NCI-H774 (cell line): ENCODE data around the gene AMMECR1.
"Not testable (repeated sequence)": the region's sequence is repeated elsewhere in the genome, so short reads cannot be mapped to it uniquely, and the experiment has no call there.

ENCODE experiments used
- DNase-seq: peaks from one replicate; lab custom pipeline; 2025; lab: John Stamatoyannopoulos, UW

AMMECR1 gene

GRCh38 chrX:110167952-110168451 lies 149.9 kb downstream of the AMMECR1 start:
- DNase-seq, result no peak

DNA sequence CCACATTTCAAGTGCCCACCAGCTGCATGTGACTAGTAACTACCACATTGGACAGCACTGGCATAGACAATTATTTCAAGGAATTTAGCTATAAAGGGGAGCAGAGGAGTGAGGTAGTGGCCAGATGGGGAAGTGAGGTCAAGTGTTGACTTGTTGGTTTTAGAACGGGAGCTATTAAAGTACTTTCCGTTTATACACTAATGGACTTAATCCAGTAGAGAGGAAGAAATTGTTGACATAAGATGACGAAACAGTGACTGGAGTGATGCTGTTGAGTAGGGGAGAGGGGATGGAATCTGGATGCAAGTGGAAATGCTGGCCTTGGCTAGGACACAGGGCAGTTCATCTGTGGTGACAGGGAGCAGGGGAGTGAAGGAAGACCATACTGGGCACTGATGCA lies 154.4 kb downstream of the AMMECR1 start:
- DNase-seq, result peak; percentile 47

DNA sequence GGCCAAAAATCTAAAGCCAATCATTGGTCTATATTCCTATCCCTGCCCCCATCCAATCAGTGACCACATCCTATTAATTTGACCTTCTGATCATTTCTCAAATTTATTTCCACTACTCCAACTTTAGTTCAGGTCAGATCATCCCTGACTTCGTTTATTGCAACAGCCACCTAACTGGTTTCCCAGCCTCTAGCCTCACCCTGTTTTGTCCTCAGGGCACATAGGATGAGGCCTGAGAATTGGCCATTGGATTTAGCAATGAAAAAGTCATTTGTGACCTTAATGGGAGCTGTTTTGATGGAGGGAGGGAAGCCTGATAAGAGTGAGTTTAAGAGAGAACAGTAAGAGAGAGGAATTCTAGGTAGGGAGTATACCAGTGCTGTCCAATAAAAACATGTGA lies 155.0 kb downstream of the AMMECR1 start:
- DNase-seq, result no peak

DNA sequence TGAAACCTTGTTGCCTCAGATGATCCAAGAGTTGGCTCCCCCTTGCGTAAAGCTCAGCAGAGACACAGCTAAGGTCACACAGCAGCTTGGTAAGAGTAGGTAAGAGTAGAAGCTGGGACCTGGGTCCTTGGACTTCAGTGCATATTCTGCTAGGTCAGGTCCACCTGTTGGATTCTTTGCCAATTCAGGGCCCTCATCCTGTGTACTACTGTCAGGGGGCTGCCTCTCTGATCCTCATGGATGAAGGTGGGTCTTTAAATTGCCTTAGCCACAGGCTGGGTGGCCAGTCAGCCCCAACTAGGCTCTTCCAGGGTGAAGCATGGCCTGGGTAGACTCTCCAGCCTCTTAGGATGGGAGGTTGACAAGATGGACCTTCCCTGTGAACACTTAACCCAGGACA lies 155.8 kb downstream of the AMMECR1 start:
- DNase-seq, result no peak

- no peak for DNase-seq
Measured at GRCh38 chrX:110161361-110161686, 156.6 kb downstream of the AMMECR1 start.

DNA sequence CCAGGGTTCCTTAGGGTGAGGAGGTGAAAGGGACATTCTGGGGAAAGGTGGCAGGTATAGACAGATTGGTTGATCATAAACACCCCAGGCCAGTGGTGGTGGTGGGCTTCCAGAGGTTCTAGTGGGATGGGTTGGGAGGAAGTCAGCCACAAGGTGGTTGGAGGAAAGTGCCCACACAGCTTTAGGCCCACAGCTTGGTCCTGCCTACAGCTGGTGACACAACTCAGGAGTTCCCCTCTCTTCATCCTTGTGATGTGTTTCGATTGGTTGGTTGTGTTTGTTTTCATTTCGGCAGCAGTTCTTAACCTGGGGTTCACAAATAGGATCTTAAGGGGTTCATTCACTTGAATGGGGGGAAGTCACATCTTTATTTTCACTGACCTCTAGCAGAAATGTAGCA lies 158.0 kb downstream of the AMMECR1 start:
- no peak for DNase-seq

GRCh38 chrX:110159235-110159634 lies 158.7 kb downstream of the AMMECR1 start:
- DNase-seq, result no peak

GRCh38 chrX:110157444-110157843 lies 160.4 kb downstream of the AMMECR1 start:
- DNase-seq, result no peak

DNA sequence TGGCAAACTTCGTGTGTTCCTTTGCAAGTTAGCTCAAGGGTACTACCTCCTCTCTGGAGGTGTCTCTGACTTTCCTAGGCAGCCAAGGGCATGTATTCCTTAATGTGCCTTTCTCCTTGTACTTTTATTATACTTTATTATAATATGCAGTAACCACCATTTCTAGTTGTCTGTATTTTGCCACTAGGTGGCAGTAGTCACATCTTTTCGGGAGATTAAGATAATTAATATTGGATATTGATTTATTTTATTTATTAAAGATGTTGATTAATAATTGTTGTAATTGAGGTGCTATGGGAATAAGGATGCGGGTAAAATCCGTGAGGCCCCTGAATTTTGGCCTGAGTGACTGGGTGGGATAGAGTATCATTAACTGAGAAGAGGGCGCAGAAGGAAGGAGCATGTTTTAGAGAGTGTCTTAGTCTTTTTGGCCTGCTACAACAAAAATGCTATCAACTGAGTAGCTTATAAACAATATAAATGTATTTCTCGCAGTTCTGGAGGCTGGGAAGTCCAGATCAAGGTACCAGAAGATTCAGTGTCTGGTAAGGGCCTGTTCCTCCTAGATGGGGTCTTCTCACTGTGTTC lies 161.6 kb downstream of the AMMECR1 start:
- DNase-seq, result no peak

DNA sequence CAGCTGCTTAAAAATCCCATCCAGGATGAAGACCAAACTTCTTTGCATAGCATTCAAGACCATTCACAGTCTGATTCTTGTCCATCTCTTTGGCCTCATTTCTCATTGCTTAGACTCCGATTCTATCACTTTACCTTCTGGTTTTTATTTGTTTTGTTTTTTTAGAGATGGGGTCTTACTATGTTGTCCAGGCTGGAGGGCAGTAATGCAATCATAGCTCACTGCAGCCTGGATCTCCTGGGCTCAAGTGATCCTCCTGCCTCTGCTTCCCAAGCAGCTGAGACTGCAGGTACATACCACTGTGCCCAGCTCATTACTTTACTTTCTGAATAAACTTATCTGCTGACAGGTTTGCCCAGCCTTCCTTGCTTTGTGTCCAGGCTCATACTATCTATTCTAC lies 162.1 kb downstream of the AMMECR1 start:
- no peak for DNase-seq

GRCh38 chrX:110154328-110154727 lies 163.6 kb downstream of the AMMECR1 start:
- DNase-seq, result not testable (repeated sequence)

- no peak for DNase-seq
Measured at GRCh38 chrX:110153896-110154295, 164.0 kb downstream of the AMMECR1 start.

DNA sequence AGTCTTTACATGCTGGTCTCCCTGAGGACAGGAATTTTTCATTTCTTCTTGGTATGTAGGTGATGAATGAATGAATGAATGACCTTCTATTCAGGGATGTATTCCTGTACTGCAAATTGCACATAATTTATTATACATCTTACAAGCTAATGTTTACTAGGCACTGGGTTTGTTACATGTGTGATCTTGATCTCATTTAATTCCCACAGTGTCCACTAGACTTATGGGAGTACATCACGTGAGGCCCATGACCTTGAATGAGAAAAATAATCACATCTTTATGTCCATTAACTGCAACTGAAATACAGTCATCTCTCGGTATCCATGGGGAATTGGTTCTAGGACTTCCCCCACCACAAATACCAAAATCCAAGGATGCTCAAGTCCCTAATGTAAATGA lies 164.6 kb downstream of the AMMECR1 start:
- no peak for DNase-seq

- DNase-seq, result peak; percentile 17
Measured at GRCh38 chrX:110146521-110146920, 171.4 kb downstream of the AMMECR1 start.

DNA sequence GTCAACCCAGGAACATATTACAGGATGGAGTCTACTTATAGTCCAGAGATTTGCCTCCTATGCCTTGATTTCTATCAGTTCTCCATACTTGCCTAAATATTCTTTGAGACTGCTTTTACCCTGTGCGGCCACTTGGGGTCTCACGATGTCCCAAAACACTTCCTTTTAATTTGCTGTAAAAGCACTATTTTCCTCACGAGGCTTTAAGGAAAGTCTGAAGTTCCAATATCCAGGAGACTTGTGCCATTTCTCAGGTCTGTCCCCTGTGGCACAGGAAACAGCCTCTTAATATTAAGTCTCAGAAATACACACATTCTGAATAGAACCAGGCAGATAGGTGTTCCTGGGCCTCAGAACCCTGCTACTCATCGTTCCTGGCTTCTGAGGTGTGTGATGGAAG lies 172.0 kb downstream of the AMMECR1 start:
- DNase-seq, result no peak

GRCh38 chrX:110145311-110145710 lies 172.6 kb downstream of the AMMECR1 start:
- DNase-seq, result no peak
